SK-MEL-5 (cell line): ENCODE results near the gene OLFML2A. TPM values are rescaled to one million over a fixed set of nuclear protein-coding genes. Genes with fewer than 3 reads are reported as not detected.

Experiments
- DNase-seq: peaks from one replicate; pipeline ENCODE4 v3.0.0-alpha.2; 2016; ENCODE audit warnings: low read depth, low spot score
- in situ Hi-C: cut with HindIII; loops from 2 replicates; pipeline ENCODE4 v1.10.0; 2016; ENCODE audit warnings: low sequenced_read_pairs, high pct_unique_total_duplicates, low pct_unique_long_range_greater_than_20kb
- total RNA-seq: library from RNA; depleted of rRNA; stranded (reverse); fragments of >200 nt; shearing (Covaris generic); gene quantifications from 2 replicates; pipeline ENCODE4 v1.2.3, GENCODE V29; 2014

The OLFML2A gene
- total RNA-seq, 1 experiment from 2014 or later, result 0.90 TPM

DNA sequence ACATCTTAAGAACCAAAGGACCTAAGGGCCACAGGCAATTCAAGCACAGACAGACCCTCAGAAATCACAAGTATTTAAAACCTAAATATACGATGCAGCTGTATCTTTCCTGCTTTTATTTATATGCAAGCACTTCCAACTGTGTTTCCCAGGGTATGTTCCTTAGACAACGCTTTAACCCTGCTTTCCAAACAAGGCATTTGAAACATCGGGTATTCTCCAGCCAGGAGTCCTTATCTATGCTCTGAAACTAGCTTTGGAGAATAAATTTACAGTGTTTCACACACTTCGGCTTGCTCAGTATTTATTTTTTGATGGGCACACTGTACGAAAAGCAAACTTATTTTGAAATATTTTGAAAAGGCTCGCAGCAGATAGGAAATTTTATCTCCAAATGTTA lies 19.3 kb upstream of the OLFML2A start:
- DNase-seq, result no peak
- in situ Hi-C loops, result loop anchor here (25.0 kb wide), 1 partner anchor 130 kb away; no protein-coding TSS in a partner anchor

DNA sequence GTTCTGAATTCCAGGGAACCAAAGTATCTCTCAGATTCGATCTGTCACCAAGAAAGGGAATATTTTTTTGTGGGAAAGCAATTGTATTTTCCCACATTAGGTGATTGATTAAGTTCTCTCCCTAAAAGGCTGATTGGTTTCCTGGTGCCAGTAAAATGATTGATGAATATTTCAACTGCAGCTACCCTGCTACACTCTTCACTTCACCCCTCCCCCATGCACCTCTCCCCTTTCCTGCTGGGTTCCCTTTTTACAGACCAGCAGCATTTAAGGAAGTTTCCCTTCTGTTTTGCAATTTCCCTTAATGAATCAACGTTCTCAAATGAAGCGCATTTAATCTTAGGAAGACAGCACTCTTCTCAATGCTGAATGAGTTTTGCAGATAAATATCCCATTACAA lies 18.9 kb upstream of the OLFML2A start:
- in situ Hi-C loops, result loop anchor here (25.0 kb wide), 1 partner anchor 129 kb away; no protein-coding TSS in a partner anchor

DNA sequence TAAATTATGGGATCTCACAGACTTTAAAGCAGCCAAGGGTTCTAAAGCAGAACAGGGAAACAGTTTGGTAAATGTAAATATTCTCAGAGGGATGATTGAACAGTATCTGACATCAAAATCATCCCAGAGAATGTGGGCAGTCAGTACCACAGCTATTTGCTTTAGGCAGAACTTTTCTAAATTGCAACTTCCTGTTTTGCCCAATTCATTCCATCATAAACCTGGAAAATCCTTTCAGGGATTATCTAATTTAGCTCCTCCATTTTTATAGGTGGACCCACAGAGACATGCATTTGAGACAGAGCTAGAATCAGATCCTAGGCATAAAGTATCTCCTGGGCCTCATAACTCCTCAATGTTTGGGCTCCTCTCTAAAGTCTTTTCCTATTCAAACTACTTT lies 18.2 kb upstream of the OLFML2A start:
- in situ Hi-C loops, result loop anchor here (25.0 kb wide), 1 partner anchor 129 kb away; no protein-coding TSS in a partner anchor
- DNase-seq, result peak; percentile 20

More for the DNA sequence above, 18.9 kb upstream of the OLFML2A start:
- no peak for DNase-seq

DNA sequence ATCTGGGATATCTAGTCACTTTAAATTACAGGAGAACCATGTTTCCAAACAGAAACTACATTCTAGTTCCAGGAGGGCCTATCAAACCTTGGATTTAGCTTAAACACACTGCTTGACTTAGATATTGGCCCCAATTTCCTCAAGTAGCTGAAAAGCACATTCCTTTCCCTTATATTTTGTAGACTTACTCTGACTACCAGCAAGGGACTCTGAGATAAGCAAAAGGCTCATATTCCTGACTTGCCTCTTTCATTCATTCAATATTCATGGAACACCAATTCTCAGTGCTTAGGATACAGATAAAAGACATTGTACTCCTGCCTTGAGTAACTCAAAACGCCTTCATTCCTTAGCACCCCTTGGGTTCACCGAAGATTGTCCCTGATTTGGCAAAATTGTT lies 17.6 kb upstream of the OLFML2A start:
- DNase-seq, result no peak
- in situ Hi-C loops, result loop anchor here (25.0 kb wide), 1 partner anchor 128 kb away; no protein-coding TSS in a partner anchor

DNA sequence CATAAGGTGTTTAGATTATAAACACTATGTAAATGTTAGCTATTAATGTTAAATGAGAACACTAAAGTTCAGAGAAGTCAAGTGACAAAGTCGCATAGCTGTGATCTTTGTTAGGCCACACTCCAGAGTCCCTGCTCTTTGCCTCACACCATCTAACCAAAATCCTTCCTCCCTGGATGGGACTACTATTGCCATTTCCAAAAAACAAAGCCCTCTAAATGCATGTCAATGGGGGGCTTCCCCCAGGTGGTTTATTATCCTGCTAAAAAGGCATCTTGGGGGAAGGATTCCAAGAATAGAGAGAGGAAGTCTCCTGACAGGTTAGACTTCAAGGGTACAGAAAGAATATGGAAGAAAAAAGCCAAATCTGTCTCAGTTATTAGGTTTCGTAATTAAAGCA lies 16.2 kb upstream of the OLFML2A start:
- in situ Hi-C loops, result loop anchor here (25.0 kb wide), 1 partner anchor 127 kb away; no protein-coding TSS in a partner anchor
- DNase-seq, result no peak

DNA sequence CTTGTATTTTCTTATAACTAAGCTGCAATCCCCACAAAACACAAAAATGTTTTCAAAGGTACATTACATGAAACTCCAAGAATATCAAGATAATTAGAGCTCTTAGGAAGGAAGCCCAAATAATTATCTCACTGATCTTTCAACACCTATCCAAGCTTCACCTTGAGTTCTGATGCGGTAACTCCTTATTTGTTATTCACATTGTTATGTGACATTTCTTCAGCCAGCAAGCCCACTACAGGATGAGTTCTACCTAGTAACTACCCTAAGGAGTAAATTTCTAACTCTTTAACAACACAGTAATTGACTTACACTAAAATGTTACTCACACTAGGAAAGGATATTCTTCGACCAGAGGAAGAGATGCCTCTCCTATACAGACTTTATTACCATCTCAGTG lies 15.7 kb upstream of the OLFML2A start:
- no peak for DNase-seq
- in situ Hi-C loops, result loop anchor here (25.0 kb wide), 1 partner anchor 126 kb away; no protein-coding TSS in a partner anchor

DNA sequence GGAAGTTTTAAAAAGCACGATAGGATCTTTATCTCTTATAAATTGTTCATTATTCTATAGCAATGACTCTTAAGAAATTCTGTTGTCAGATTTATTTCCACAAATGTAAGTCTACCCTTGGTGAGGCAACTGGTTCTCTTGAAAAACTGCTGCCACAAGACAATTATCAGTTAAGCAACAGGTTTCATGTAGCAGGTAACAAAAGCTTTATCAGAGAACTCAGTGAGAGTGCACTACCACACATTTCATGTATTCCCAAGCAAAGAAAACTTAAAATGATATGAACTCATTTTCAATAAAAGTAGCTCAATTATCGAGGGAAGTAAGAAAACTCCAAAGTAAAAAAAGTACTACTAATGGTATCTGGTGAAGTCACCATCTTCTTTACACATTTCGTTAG lies 15.2 kb upstream of the OLFML2A start:
- in situ Hi-C loops, result loop anchor here (25.0 kb wide), 1 partner anchor 126 kb away; no protein-coding TSS in a partner anchor

DNA sequence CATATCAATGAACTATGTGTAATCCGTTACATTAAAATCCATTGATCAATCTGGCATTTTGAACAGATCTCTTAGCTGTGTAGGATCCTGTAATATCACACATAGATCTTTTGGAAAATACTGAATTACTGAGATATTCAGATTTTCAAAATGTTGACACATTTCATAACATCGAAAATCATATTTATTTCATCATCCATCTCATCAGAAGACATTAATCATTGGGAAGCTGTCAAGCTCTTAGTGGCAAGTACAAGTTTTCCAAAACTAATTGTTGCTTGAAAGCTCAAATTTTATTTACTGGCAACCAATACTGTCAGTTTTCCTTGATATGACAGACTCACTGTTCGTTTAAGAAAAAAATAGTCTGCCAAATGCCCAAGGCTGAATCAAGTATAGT lies 14.3 kb upstream of the OLFML2A start:
- in situ Hi-C loops, result loop anchor here (25.0 kb wide), 1 partner anchor 125 kb away; no protein-coding TSS in a partner anchor
- DNase-seq, result no peak

More for the DNA sequence above, 15.2 kb upstream of the OLFML2A start:
- DNase-seq, result no peak

DNA sequence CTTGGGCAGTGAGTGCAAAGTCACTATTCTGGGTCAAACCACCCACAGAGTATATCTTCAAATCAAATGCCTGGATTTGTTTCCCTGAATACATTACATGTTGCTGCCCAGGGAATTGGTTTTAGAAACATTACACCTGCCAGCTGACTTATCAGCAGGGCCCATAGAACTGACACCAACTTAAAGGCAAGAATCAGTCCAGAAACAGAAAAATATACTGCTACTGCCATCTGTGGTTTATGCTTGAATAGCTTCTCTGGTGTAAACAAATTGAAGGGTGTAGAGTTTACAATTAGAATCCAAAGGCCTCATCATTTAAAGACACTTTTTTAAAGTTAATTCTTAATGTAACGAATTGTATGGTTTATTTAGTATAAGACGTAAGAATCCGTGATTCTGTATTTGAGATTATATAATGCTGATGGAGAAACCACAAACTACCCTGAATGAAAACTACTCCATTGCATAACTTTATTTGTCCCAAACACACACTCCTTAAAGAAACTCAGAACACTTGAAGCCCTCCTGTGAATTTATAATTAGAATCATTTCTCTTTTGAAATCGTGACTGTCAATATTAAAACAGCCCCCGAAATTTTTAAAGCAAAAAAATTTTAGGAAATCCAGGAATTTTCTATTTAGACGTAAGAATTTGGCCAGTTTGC lies 12.0 kb upstream of the OLFML2A start:
- peak; percentile 65 for DNase-seq
- in situ Hi-C loops, result loop anchor here (25.0 kb wide), 1 partner anchor 122 kb away; no protein-coding TSS in a partner anchor

DNA sequence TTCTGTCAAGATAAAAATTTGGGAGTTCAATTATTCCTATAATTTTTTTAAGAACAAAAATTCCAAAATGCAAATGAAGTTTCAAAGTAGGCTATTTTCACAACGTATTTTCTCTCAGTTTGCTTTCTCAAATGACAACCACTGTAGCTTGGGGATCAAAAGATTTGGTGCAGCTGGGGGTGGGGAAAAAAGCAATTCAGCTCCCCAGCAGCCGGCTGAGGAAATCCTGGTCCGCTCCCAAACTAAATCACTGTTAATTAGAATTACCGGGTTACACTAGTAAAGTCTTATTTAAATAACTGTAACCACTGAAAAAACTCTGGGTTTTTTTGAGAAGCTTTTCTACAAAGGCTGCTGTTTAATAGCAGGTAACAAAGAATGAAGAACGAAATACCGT lies 11.5 kb upstream of the OLFML2A start:
- no peak for DNase-seq
- in situ Hi-C loops, result loop anchor here (25.0 kb wide), 1 partner anchor 122 kb away; no protein-coding TSS in a partner anchor

DNA sequence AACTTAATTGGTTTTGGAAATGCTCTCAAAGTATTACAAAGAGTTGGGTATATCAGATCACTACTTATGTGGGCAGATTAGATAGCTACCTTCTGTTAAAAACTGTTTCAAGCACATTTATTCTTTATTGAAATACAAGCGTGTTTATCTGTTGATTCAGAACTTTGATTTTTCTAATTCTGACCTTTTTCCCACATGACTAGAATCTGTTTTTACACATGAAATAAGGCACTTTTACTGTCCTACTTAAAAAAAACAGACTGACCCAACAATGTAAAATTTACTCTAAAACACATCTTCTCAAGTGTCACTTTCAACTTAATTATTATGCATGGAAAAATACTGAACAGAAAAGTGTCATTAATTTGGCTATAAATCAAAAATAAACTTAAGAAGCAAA lies 10.6 kb upstream of the OLFML2A start:
- in situ Hi-C loops, result loop anchor here (25.0 kb wide), 1 partner anchor 121 kb away; no protein-coding TSS in a partner anchor
- no peak for DNase-seq

DNA sequence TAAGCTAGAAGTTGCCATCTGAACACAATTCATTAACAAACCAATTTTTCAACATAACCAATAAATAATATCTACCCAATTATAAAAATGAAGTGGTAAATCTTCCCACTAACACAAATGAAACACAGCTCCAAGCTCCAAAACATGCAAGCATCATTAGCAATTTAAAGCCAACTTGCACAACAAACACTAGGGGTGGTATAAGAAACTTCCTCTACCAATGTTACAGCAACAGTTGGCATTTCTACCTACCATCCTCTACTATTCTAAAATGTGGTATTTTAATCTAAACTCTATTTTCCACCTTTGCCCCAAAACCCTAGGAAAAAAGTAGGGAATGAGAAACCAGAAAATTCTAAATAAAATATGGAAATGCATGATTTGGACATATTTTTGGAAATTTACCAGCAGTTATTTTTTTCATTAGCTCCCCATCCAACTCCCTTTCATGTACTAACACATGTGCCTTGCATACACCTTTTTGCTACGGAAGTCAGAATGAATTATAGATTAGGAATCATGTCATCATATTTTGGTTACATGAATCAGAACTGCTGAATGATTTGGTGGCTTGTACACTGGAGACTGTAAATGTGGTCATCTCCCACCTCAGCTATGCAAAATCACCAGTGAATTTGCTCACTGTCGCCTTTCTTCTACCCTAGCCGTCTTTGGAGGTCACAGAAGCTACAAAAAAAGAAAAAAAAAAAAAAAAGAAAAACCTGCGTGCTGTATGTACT lies 9.9 kb upstream of the OLFML2A start:
- DNase-seq, result no peak
- in situ Hi-C loops, result loop anchor here (25.0 kb wide), 1 partner anchor 120 kb away; no protein-coding TSS in a partner anchor

DNA sequence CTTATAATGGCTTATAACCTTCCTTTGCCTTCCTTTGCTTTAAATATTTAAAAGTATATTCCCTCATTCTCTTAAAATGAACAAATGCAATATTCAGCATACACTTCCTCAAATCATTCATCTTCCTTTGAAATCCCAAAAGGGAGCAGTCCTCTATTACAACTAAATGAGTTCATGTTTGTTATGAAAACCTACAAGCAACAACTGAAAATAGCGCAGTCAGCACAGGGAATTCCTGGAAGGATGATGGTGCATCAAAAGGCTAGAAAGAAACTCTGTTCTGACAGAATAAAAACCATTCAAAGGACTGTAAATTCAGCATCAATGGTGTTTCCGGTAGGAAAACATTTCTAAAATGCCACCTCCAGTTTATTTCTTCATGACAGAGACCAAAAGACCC lies 9.1 kb upstream of the OLFML2A start:
- in situ Hi-C loops, result loop anchor here (25.0 kb wide), 1 partner anchor 119 kb away; no protein-coding TSS in a partner anchor
- DNase-seq, result peak; percentile 22

DNA sequence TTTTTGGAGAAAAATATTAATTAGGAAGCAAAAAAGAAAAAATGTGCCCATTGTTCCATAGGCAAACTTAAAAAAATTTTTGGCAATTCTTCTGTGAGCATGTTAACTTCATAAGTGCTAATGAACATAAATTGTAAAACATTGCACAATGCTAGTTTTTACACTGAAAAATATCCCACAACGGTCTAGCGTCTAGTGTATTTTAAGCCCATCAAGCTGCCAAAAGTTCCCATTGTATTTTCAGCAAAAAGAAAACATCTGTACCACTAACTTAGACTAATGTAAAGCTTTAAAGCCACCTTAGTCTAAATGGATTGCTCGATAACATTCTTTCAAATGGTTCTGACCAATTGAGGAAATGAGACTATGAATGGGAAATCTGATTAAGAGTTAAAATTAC lies 8.6 kb upstream of the OLFML2A start:
- no peak for DNase-seq
- in situ Hi-C loops, result loop anchor here (25.0 kb wide), 1 partner anchor 119 kb away; no protein-coding TSS in a partner anchor

DNA sequence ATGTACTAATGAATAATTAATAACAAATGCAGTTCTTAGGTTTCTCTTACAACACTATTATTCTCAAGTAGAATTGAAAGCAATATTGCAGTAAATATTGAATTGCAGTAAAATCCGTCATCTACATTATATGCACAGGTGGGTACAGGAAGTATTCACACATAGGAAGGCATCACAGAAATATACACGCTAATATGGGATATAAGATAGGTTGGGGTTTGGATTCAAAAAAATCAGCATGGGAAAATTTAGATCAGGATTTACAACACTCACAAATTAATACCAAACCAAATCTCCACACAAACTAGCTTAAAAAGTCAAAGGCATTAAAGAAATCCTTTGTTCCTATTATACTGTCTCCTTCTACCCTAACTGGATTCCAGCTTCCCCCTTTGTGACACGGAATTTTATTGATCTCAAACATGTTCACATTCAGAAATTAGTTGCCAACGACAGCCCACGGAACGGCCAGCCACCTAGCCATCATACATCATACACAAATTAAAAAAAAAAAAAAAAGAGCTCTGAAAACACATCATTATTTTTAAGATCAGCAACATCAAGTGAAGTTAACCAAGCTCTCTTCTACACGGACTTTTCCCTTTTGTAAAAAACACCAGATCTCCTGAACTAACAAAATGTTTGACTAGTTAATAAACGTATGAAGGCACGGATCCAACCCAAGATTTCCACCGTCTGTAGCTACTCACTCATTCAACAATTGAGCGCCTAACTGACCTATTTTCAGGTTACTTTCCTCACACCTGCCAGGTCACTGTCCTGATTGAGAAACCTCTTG lies 8.0 kb upstream of the OLFML2A start:
- in situ Hi-C loops, result loop anchor here (25.0 kb wide), 1 partner anchor 118 kb away; no protein-coding TSS in a partner anchor
- no peak for DNase-seq

DNA sequence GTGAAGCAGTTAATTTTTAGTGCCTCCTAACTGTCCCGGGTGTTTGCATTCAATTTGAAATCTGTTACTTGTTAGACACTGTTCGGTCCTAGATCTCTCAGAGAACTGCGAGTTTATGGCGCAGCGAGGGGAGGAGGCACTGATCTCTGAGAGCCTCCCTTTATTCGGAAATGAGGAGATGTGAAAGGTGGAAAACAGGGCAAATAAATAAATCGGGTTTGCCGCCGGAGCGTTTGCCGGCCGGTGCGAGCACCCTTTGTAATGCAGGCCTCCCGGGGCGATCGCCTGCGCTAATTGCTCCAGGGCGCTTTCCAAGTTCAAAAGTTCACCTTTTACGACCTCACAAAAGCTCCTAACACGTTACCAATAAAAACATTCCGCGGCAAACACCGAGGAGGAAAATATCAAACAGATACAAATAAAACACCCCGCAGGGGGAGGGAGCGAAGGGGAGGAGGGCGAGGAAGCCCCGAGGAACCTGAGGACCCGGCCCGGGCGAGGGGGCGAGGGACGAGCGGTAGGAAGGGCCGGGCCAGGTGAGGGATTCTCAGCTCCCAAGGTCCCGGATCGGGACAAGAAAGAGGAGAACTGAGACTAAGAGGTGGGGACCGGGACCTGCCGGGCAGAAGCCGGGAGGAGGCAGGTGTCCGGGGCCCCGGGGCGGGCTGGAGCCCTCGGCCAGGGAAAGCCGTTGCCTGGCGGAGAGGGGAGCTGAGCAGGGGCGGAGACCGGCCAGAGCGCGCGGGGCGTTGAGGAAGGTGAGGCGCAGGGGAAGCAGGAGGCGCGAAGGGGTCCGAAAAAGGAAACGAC lies 7.2 kb upstream of the OLFML2A start:
- in situ Hi-C loops, result loop anchor here (25.0 kb wide), 1 partner anchor 118 kb away; no protein-coding TSS in a partner anchor
- no peak for DNase-seq
